ENCODE data around the gene FBXO17. TPM values are rescaled to one million over a fixed set of nuclear protein-coding genes. Genes with fewer than 3 reads are reported as not detected.

Gene FBXO17
- total and polyA plus RNA-seq, 8 donors = 5.8 to 13.8 (median 7.8) TPM

DNA sequence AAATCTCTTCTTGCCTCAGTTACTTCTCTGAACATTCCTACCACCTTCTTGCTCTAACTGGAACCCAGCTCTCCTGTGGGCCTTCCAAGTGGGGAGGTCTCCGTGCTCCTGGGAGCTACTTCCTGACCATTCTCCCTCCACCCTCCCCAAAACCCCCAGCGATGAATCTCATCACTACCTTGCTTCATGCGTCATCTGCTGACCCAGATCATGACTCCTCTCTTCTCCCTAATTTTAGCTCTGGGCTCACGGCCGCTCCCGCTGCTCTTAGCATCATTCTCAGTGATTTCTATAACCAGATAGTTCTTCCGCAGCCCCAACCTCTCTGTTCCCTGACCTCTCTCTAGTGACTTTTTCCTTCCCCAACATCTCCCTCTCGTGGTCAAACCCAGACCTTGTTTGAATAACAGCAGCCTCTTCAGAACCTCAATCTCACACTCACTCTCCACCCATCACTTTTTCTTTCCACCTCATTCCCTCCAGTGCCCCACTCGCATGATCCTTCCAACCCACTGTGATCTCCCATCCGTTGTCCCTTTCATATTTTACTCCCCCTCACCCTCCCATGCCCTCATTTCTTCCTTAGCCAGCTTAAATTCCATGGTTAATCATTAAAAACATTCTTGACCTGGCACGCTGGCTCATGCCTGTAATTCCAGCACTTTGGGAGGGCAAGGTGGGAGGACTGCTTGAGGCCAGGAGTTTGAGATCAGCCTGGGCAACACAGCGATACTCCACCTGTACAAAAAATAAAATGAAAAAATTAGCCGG is 23.0 kb downstream of the FBXO17 start:
- DNase-seq (peak in 1 of 6 donors; percentile 44), ATAC-seq (peak; percentile 32 to 72 (median 60)), FAIRE-seq (no peak)
- no peak overlapping the region for H3K4me3 ChIP-seq
- WGBS, 2 donors = 37 to 45% methylated on average over 13 of the region's 13 CpGs
- TF ChIP-seq CTCF (IDR thresholded peaks at IDR 0.05) = peak in 2 of 4 donors; percentile 13 to 19
- peaks cover 0 to 11% (median 0%) of the 10 kb centered on the region in 3 donors for H3K4me1 ChIP-seq
- H3K9me3 ChIP-seq = no peaks in the 10 kb centered on the region
- H3K27me3 ChIP-seq = no peaks in the 10 kb centered on the region
- intact Hi-C loops (cut with DNase I) = no loop called here
- no peaks in the 10 kb centered on the region for H3K36me3 ChIP-seq
- peak overlapping the region in 1 of 4 donors; percentile 42 for H3K27ac ChIP-seq

- no peak overlapping the region for H3K27ac ChIP-seq
- no peak for ATAC-seq
- H3K4me3 ChIP-seq = no peak overlapping the region
- no peak for FAIRE-seq
- WGBS, 2 donors = 64 to 80% methylated on average over 3 of the region's 3 CpGs
- H3K4me1 ChIP-seq = peaks cover 0 to 11% (median 0%) of the 10 kb centered on the region in 3 donors
- intact Hi-C loops (cut with DNase I) = no loop called here
- no peak for DNase-seq
- H3K9me3 ChIP-seq = no peaks in the 10 kb centered on the region
- no peaks in the 10 kb centered on the region for H3K36me3 ChIP-seq
- TF ChIP-seq CTCF (IDR thresholded peaks at IDR 0.05) = no peak
- H3K27me3 ChIP-seq = no peaks in the 10 kb centered on the region
Measured at GRCh38 chr19:38951187-38951586, 24.4 kb downstream of the FBXO17 start.

DNA sequence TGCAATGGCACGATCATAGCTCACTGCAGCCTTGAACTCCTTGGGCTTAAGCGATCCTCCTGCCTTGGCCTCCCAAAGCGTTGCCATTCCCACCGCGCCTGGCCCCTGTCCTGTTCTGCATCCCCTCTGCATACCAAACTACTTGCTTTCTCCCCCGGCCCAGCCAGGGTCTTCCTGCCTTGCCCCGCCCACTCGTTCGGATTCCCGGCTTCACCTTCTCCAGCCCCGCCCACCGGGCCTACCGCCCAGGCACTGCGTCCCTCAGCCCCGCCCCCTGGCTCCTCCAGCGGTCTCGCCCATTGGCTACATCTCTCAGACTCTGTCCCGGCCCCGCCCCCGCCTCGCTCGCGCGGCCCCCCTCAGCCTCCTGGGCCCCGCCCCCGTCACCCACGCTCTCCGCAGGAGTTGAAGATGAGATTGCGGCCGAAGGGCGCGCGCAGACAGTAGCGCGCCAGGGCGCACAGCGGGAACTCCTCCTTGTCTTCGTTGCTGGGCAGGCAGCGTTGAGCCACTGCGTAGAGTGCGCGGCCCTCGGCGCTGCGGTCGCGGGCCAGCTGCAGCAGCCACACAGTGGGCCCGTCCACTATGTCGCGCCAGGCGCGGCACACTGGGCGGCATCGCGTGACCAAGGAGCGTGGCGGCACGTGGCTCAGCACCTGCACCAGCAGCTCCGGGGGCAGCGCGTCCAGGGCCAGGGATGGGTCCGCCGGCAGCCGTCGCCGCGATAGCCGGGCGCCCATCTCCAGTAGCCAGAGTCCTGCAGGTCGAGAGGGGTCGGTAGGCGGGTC is 25.8 kb downstream of the FBXO17 start:
- intact Hi-C loops (cut with DNase I) = no loop called here
- FAIRE-seq = no peak

GRCh38 chr19:38946229-38947010 is 29.1 kb downstream of the FBXO17 start:
- H3K27me3 ChIP-seq = no peaks in the 10 kb centered on the region
- no peak overlapping the region for H3K27ac ChIP-seq
- ATAC-seq (no peak), FAIRE-seq (no peak), DNase-seq (no peak)
- H3K9me3 ChIP-seq = no peaks in the 10 kb centered on the region
- no peaks in the 10 kb centered on the region for H3K36me3 ChIP-seq
- WGBS, 2 donors = 89 to 94% methylated on average over 11 of the region's 11 CpGs
- H3K4me3 ChIP-seq = no peak overlapping the region
- intact Hi-C loops (cut with DNase I) = no loop called here
- no peak for TF ChIP-seq CTCF (IDR thresholded peaks at IDR 0.05)
- peaks cover 0 to 7% (median 0%) of the 10 kb centered on the region in 3 donors for H3K4me1 ChIP-seq

More for the DNA sequence above, 25.8 kb downstream of the FBXO17 start:
- TF ChIP-seq CTCF (IDR thresholded peaks at IDR 0.05) = no peak
- peak; percentile 81 to 95 (median 92) for ATAC-seq
- Histone ChIP-seq H3K4me1 (peaks cover 0 to 11% (median 0%) of the 10 kb centered on the region in 3 donors), H3K4me3 (peak overlapping the region in 3 of 4 donors; percentile 15 to 45 (median 27)), H3K27me3 (no peaks in the 10 kb centered on the region), H3K36me3 (no peaks in the 10 kb centered on the region), H3K27ac (no peak overlapping the region), H3K9me3 (no peaks in the 10 kb centered on the region)
- DNase-seq = peak; percentile 81 to 92 (median 88)
- WGBS, 2 donors = 8 to 13% methylated on average over 67 to 72 of the region's 72 CpGs

All from pancreas (tissue), 10 donors.